SK-N-SH (cell line): ENCODE measurements around the gene SORD. TPM values are rescaled to one million over a fixed set of nuclear protein-coding genes. Genes with fewer than 3 reads are reported as not detected.
"Not testable (repeated sequence)": the region's sequence is repeated elsewhere in the genome, so short reads cannot be mapped to it uniquely, and the experiment has no call there.

Source experiments
- CTCF ChIA-PET: fragments of 300-600, 350-600 bp; formaldehyde crosslinking; extraction: SDS; loops from one replicate; lab custom pipeline; 2021; lab: Yijun Ruan, JAX
- POLR2A ChIA-PET: fragments of 350-600 bp; sonication (Branson Sonifier 250); formaldehyde crosslinking; extraction: SDS; loops from one replicate; lab custom pipeline; 2020; ENCODE audit warnings: antibody characterized with exemption, inconsistent platforms; lab: Yijun Ruan, JAX
- DNase-seq: peaks from one replicate; pipeline ENCODE4 v3.0.0; 2012
- H2AFZ ChIP-seq: fragments of 200-600 bp; sonication (generic); 2 replicates; pipeline ENCODE4 v1.8.1; 2016; ENCODE audit warnings: antibody characterized with exemption, mild to moderate bottlenecking, low read depth
- H3F3A ChIP-seq: fragments of 200-600 bp; sonication (generic); replicated peaks from 2 replicates; pipeline ENCODE3; 2016; ENCODE audit warnings: antibody characterized with exemption, mild to moderate bottlenecking; ENCODE audit not compliant: insufficient read depth
- H3K27ac ChIP-seq, 2 experiments: fragments of 200-500 bp in 1 of 2; fragments of 200-600 bp in 1 of 2; sonication (Bioruptor generic) in 1 of 2; sonication (generic), shearing (Covaris generic) in 1 of 2; 2 replicates each; pipeline versions ENCODE4 v1.5.1 to v1.6.1; 2014 to 2016; ENCODE audit warnings: low read depth in 2 of 2, inconsistent platforms in 1 of 2, low read length in 1 of 2, mild to moderate bottlenecking in 1 of 2, mixed read lengths in 1 of 2
- H3K27me3 ChIP-seq: fragments of 200-600 bp; sonication (generic), shearing (Covaris generic); 2 replicates; pipeline ENCODE4 v1.6.1; 2016; ENCODE audit warnings: mixed run types; ENCODE audit not compliant: insufficient read depth
- H3K36me3 ChIP-seq, 2 experiments: fragments of 200-500 bp in 1 of 2; fragments of 200-600 bp in 1 of 2; sonication (Bioruptor generic) in 1 of 2; sonication (generic) in 1 of 2; replicated peaks in 1 of 2; 2 replicates each; pipeline versions ENCODE3 to v1.5.1; 2014 to 2016; ENCODE audit warnings: low read length in 1 of 2, mild to moderate bottlenecking in 1 of 2; ENCODE audit not compliant: insufficient read depth in 2 of 2, control insufficient read depth in 1 of 2
- H3K4me1 ChIP-seq, 2 experiments: fragments of 200-500 bp in 1 of 2; fragments of 200-600 bp in 1 of 2; sonication (Bioruptor generic) in 1 of 2; sonication (generic), shearing (Covaris generic) in 1 of 2; 2 replicates each; pipeline versions ENCODE4 v1.5.1 to v1.6.1; 2014 to 2016; ENCODE audit warnings: low read depth in 1 of 2, low read length in 1 of 2, mixed run types in 1 of 2; ENCODE audit not compliant: insufficient read depth in 2 of 2, control insufficient read depth in 1 of 2
- H3K4me2 ChIP-seq: fragments of 200-600 bp; sonication (generic), shearing (Covaris generic); 2 replicates; pipeline ENCODE4 v1.6.1; 2017; ENCODE audit warnings: mixed run types
- H3K4me3 ChIP-seq, 2 experiments: fragments of 200-500 bp in 1 of 2; fragments of 200-600 bp in 1 of 2; sonication (Bioruptor generic) in 1 of 2; sonication (generic), shearing (Covaris generic) in 1 of 2; 2 replicates each; pipeline versions ENCODE4 v1.5.1 to v1.8.1; 2014 to 2016; ENCODE audit warnings: low read depth in 2 of 2, inconsistent platforms in 1 of 2, low read length in 1 of 2, mild to moderate bottlenecking in 1 of 2, mixed read lengths in 1 of 2, moderate library complexity in 1 of 2
- H3K79me2 ChIP-seq: fragments of 200-600 bp; sonication (generic); 2 replicates; pipeline ENCODE4 v1.8.1; 2017; ENCODE audit warnings: mild to moderate bottlenecking; ENCODE audit not compliant: insufficient read depth
- H3K9ac ChIP-seq: fragments of 200-600 bp; sonication (generic); 2 replicates; pipeline ENCODE4 v1.6.1; 2017; ENCODE audit warnings: mixed run types
- H3K9me2 ChIP-seq: fragments of 200-600 bp; sonication (generic); 2 replicates; pipeline ENCODE4 v1.6.1; 2017; ENCODE audit warnings: mixed run types
- H3K9me3 ChIP-seq: fragments of 200-600 bp; sonication (generic); 2 replicates; pipeline ENCODE4 v1.6.1; 2017; ENCODE audit warnings: mixed run types, mild to moderate bottlenecking, moderate library complexity
- H4K20me1 ChIP-seq: fragments of 200-600 bp; sonication (generic); 2 replicates; pipeline ENCODE4 v1.6.1; 2017; ENCODE audit warnings: mild to moderate bottlenecking, mixed run types; ENCODE audit not compliant: insufficient read depth
- CHD2 ChIP-seq: fragments of 150-350 bp; IDR thresholded peaks from 2 replicates; pipeline ENCODE4 v1.6.1; 2018; ENCODE audit warnings: low read length; ENCODE audit not compliant: partially characterized antibody
- CTCF ChIP-seq: fragments of 200-600 bp; sonication (generic); IDR thresholded peaks from 2 replicates; pipeline ENCODE4 v1.6.1; 2017; ENCODE audit warnings: antibody characterized with exemption, mild to moderate bottlenecking, moderate library complexity
- ELF1 ChIP-seq: IDR thresholded peaks from 2 replicates; pipeline ENCODE4 v1.4.0; 2012
- EP300 ChIP-seq, 2 experiments: IDR thresholded peaks; 2 replicates each; pipeline versions ENCODE4 v1.4.0 to v1.6.1; 2012; ENCODE audit warnings: borderline replicate concordance in 1 of 2, low read depth in 1 of 2, low read length in 1 of 2
- EZH2phosphoT487 ChIP-seq: fragments of 200-600 bp; sonication (generic); IDR thresholded peaks from 2 replicates; pipeline ENCODE4 v1.6.1; 2017; ENCODE audit warnings: low read depth, mixed run types, mild to moderate bottlenecking, antibody characterized with exemption, moderate library complexity, borderline replicate concordance
- FOSL2 ChIP-seq: IDR thresholded peaks from 2 replicates; pipeline ENCODE4 v1.4.0; 2012; ENCODE audit warnings: low read depth, mild to moderate bottlenecking, moderate library complexity, borderline replicate concordance
- GABPA ChIP-seq: IDR thresholded peaks from 2 replicates; pipeline ENCODE4 v1.4.0; 2012; ENCODE audit warnings: low read depth, mild to moderate bottlenecking
- JUND ChIP-seq: IDR thresholded peaks from 2 replicates; pipeline ENCODE4 v1.4.0; 2012
- MEF2A ChIP-seq: IDR thresholded peaks from 2 replicates; pipeline ENCODE4 v1.4.0; 2012; ENCODE audit warnings: low read depth, borderline replicate concordance
- MXI1 ChIP-seq: IDR thresholded peaks from 2 replicates; pipeline ENCODE4 v1.6.1; 2012; ENCODE audit warnings: mild to moderate bottlenecking, low read depth, low read length, improper control_type of control experiment
- NFIC ChIP-seq: IDR thresholded peaks from 2 replicates; pipeline ENCODE4 v1.4.0; 2012; ENCODE audit warnings: borderline replicate concordance
- NRF1 ChIP-seq: IDR thresholded peaks from 2 replicates; pipeline ENCODE4 v1.6.1; 2012; ENCODE audit warnings: low read depth, mild to moderate bottlenecking, low read length
- PBX3 ChIP-seq: IDR thresholded peaks from 2 replicates; pipeline ENCODE4; 2012
- POLR2AphosphoS5 ChIP-seq: IDR thresholded peaks from 2 replicates; pipeline ENCODE4 v1.6.1; 2012; ENCODE audit warnings: low read depth, low read length
- RCOR1 ChIP-seq: fragments of 150-350 bp; IDR thresholded peaks from 2 replicates; pipeline ENCODE4 v1.6.1; 2017; ENCODE audit warnings: antibody characterized with exemption, low read length
- REST ChIP-seq: IDR thresholded peaks from 2 replicates; pipeline ENCODE4 v1.6.1; 2012; ENCODE audit warnings: mild to moderate bottlenecking, low read depth, low read length, moderate library complexity
- RXRA ChIP-seq: IDR thresholded peaks from 2 replicates; pipeline ENCODE4 v1.4.0; 2012; ENCODE audit warnings: low read depth, mild to moderate bottlenecking, borderline replicate concordance
- SMC3 ChIP-seq: IDR thresholded peaks from 2 replicates; pipeline ENCODE4 v1.6.1; 2012; ENCODE audit warnings: low read depth, low read length, improper control_type of control experiment
- TAF1 ChIP-seq: IDR thresholded peaks from 2 replicates; pipeline ENCODE4 v1.6.1; 2012; ENCODE audit warnings: low read depth, mild to moderate bottlenecking, low read length, moderate library complexity, borderline replicate concordance
- TCF12 ChIP-seq: IDR thresholded peaks from 2 replicates; pipeline ENCODE4 v1.4.0; 2012
- USF2 ChIP-seq: fragments of 150-350 bp; IDR thresholded peaks from 2 replicates; pipeline ENCODE4 v1.6.1; 2017; ENCODE audit warnings: antibody characterized with exemption, low read length, low read depth, borderline replicate concordance
- YY1 ChIP-seq: IDR thresholded peaks from 2 replicates; pipeline ENCODE4 v1.4.0; 2012; ENCODE audit warnings: low read depth, mild to moderate bottlenecking
- WGBS: methylation state at CpG from one replicate; pipeline ENCODE4 v1.1.6; 2017; ENCODE audit warnings: low lambda C conversion rate; 5-methylcytosine and 5-hydroxymethylcytosine counted together
- polyA plus RNA-seq, 3 experiments: library from polyadenylated mRNA; depleted of rRNA; stranded (reverse); fragments of >200 nt; gene quantifications; 2 replicates each; pipeline ENCODE4 v1.2.3, GENCODE V29; 2012

The SORD gene
- polyA plus RNA-seq, 1 of the 3 experiments (the other 2 are of a cell fraction) = 35.1 TPM

GRCh38 chr15:45101749-45102148 is 78.8 kb downstream of the SORD start (continued):
- no peak for TF ChIP-seq CHD2
- no peak for TF ChIP-seq RCOR1
- no peak for TF ChIP-seq POLR2AphosphoS5
- TF ChIP-seq RXRA = no peak
- no peak for TF ChIP-seq CTCF
- TF ChIP-seq, all 33 proteins: peak for 0

GRCh38 chr15:45102226-45102625 is 79.2 kb downstream of the SORD start:
- H3K27me3 ChIP-seq = peaks cover 5% of the 10 kb centered on the region; the same call in 1 of the 2 replicates
- DNase-seq = no peak
- no peaks in the 10 kb centered on the region for H3K36me3 ChIP-seq
- H3F3A ChIP-seq = no peaks in the 10 kb centered on the region
- H3K27ac ChIP-seq = no peak overlapping the region
- H4K20me1 ChIP-seq = no peaks in the 10 kb centered on the region
- no peaks in the 10 kb centered on the region for H3K9me3 ChIP-seq
- POLR2A ChIA-PET = no interaction called here
- no peak overlapping the region for H3K4me3 ChIP-seq
- H3K79me2 ChIP-seq = no peaks in the 10 kb centered on the region
- H3K4me1 ChIP-seq = no peaks in the 10 kb centered on the region; a peak in 1 of 4 replicates
- no peak overlapping the region for H3K9ac ChIP-seq
- CTCF ChIA-PET = interaction anchor here (1.2 to 2.2 kb wide), 3 partner anchors 10 to 16 kb away, joined by 4 to 8 read pairs (median 5); no protein-coding TSS in a partner anchor
- no peak overlapping the region for H3K4me2 ChIP-seq
- H2AFZ ChIP-seq = no peak overlapping the region
- WGBS = 75% methylated on average over 1 of the region's 6 CpGs
- H3K9me2 ChIP-seq = no peaks in the 10 kb centered on the region
- TF ChIP-seq JUND (no peak), EZH2phosphoT487 (no peak), USF2 (no peak), POLR2AphosphoS5 (no peak), NFIC (no peak), RXRA (no peak), GABPA (no peak), MXI1 (no peak), TAF1 (no peak), YY1 (no peak), SMC3 (no peak), MEF2A (no peak), TCF12 (no peak), RCOR1 (no peak), NRF1 (no peak), REST (no peak), PBX3 (no peak), EP300 (IDR thresholded peaks at IDR 0.05; ENCODE audit: borderline replicate concordance in 1 of 2, low read depth in 1 of 2, low read length in 1 of 2) (no peak), ELF1 (no peak), FOSL2 (no peak)

- H3K9me2 ChIP-seq, H2AFZ ChIP-seq, H3K4me3 ChIP-seq, H3K36me3 ChIP-seq, H3K27ac ChIP-seq, H3K27me3 ChIP-seq, H3K9ac ChIP-seq, H3K79me2 ChIP-seq, H4K20me1 ChIP-seq, POLR2A ChIA-PET, DNase-seq, H3K4me2 ChIP-seq, H3K9me3 ChIP-seq, H3F3A ChIP-seq, H3K4me1 ChIP-seq: not testable (repeated sequence)
- CTCF ChIA-PET = interaction anchor here (3.4 kb wide), 1 partner anchor 14 kb away, joined by 24 read pairs; no protein-coding TSS in a partner anchor
- 39% methylated on average over 4 of the region's 9 CpGs for WGBS
These were observed 81.2 kb downstream of the SORD start for GRCh38 chr15:45104170-45104569.
